OCI-M1 (cell line): ENCODE results near the gene MYO1E.
"Not testable (repeated sequence)": the region's sequence is repeated elsewhere in the genome, so short reads cannot be mapped to it uniquely, and the experiment has no call there.

Source experiments
- DNase-seq: peaks from one replicate; lab custom pipeline; 2025; lab: John Stamatoyannopoulos, UW

The MYO1E gene

GRCh38 chr15:59350421-59350732, 22.3 kb downstream of the MYO1E start:
- no peak for DNase-seq

GRCh38 chr15:59349680-59350420, 22.8 kb downstream of the MYO1E start:
- DNase-seq = peak; percentile 56

DNA sequence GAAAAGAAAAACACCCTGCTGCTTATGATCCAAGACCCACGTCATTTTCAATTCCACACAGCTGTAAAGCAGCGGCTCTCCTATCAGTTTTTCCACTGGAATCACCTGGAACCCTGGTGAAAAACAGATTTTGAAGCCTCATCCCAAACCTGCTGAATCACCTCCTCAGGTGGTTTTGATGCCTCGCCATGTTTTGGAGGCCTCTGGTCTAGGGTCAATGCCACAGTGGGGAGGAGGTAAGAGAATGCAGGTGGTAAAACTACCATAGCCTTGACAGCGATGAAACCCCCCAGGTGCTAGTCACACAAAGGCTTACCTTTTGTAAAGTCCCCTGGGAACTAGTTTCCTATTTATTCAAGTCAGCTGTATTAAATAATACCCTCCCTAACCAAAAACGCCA, 24.8 kb downstream of the MYO1E start:
- DNase-seq = no peak

DNA sequence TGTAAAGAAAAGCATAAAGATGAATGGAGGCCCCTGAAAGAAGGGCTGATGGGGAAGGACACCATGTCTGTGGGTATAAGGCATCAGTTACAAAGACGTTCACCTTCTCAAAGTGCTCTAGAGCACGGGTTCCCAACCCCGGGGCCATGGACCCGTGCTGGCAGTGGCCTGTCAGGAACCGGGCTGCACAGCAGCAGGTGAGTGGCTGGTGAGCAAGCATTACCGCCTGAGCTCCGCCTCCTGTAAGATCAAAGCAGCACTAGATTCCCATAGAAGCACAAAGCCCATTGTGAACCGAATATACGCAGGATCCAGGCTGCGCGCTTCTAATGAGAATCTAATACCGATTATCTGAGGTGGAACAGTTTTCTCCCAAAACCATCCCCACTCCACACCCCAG, 25.7 kb downstream of the MYO1E start:
- DNase-seq = no peak

DNA sequence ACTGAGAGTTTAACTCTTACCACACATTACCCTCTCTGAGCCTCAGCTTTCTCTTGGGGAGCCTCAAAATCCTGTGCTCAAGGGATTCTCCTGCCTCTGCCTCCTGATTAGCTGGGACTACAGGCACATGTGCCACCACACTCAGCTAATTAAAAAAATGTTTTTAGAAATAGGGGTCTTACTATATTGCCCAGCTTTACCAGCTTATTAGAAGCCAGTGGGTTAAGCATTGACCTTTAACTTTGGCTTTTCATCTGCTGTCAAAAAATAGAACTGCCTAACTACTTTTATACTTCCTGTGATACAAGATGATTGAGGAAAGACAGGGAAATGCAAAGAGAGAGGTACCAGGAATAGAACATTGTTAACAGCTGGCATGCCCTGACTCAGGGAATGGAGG, 27.3 kb downstream of the MYO1E start:
- no peak for DNase-seq

DNA sequence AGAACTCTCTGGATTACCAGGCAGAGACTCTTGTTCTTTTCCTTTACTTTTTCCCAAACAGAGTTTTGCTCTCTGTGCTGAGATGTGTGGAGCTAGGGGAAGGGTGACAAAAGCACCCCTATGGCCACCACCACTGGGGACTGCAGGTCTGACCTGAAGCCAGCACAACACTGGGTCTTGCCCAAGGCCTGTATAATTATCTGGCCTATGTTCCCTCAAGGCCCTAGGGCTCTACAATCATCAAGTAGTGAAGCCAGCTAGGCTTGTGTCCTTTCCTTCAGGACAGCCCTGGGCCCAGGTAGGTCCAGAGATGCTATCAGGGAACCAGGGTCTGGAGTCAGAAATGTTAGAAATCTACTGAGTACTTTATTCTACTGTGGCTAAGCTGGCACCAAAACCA, 28.4 kb downstream of the MYO1E start:
- DNase-seq = no peak

DNA sequence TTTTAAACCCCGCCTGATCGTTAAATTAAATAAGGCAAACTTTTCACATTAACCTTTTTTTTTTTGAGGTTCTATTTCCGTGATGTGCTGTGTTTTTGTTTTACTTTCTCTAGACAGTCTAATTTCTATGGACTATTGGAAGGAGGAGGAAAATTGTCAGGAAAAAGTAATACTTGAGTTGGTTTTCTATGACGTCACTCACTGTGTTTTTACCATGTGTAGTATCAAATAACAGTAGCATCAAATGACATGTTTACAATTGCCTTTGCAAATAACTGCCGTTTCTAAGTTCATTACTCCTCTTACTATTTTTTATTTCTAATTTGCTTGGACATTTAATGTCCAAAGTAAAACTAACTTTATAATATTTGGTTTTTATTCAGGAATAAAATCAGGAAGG, 32.3 kb downstream of the MYO1E start:
- DNase-seq = no peak

DNA sequence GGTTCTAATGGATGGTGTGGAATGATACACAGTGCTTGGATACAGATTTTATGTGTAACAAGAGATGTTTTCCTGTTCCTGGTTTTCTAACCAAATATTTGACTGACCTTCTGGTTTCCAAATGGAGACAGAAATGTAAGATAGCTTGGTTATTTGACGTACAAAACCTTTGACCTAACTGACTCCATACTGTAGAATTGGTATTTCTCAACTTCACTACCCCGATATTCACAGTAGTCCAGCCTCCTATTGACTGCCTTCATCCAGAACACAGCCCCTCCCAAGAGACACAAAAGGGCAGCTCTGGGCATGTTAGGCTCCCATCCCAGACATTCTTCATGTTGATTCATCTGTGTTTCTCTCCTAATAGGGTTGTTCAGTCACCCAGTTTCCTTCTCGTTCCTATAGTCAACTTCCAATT, 33.4 kb downstream of the MYO1E start:
- no peak for DNase-seq

DNA sequence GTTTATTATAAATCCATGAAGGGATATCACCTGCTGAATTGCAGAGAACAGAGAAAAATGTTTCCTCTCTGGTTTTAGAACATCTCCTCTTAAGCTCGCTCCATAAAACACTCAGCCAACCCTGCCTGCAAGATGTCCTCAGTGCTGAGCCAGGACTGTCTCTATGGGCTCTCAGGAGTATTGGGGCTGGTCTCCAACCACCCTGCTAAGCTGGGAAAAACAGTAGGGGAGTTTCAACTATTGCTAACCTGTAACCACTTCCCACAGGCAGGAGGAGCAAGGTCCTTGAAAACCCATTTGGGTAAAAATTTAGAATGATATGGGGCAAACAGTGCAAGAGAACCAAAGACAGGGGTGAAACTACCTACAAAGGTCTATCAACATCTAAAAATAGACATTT, 34.3 kb downstream of the MYO1E start:
- DNase-seq = no peak

DNA sequence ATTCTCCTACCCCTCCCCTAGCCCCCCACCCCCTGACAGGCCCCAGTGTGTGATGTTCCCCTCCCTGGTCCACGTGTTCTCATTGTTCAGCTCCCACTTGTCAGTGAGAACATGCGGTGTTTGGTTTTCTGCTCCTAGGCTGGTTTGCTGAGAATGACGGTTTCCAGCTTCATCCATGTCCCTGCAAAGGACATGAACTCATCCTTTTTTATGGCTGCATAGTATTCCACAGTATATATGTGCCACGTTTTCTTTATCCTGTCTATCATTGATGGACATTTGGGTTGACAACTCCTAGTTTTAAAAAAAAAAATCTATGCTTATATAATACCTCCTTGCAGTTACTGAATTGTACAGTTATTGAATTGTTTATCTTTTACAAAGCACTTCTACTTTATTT, 35.9 kb downstream of the MYO1E start:
- DNase-seq = not testable (repeated sequence)

DNA sequence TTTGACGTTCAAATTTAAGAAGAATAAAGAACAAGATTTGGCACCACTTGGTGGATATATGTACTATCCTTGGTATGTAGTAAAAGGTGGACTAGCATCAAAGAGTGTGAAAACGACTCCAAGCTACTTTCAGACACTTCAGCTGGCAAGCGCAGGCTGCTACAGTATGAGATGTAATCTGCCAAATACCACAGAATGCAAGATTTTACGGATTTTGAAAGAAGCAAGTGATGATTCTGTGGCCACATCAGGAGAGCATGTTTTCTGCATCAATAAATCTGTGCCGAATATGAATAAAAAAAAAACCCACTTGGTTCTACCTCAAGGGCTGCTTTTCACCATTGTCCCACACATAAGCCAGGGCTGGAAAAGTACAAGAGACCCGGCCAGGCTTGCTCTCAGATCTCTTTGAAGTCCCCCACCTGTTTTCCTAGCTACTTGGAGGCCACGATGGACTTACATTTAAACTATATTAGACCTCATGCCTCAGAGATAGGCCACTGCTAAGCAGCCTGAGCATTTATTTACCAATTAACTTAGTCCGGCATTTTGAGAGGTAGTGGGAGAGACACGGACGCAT, 37.4 kb downstream of the MYO1E start:
- no peak for DNase-seq

DNA sequence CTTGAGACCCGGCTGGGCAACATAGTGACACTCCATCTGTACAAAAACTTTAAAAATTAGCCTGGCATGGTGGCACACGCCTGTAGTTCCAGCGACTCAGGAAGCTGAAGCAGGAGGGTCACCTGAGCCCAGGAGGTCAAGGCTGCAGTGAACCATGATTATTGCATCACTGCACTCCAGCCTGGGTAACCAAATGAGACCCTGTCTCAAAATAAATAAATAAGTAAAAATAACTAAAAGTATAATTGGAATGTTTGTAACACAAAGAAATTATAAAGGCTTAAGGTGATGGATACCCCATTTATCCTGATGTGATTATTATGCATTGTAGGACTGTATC, 38.6 kb downstream of the MYO1E start:
- DNase-seq = no peak

- DNase-seq = no peak
Measured at GRCh38 chr15:59333401-59334075, 39.1 kb downstream of the MYO1E start.

- DNase-seq = no peak
Measured at GRCh38 chr15:59332009-59332408, 40.7 kb downstream of the MYO1E start.

GRCh38 chr15:59330649-59331048, 42.0 kb downstream of the MYO1E start:
- DNase-seq = no peak

GRCh38 chr15:59329570-59330350, 42.9 kb downstream of the MYO1E start:
- no peak for DNase-seq

- no peak for DNase-seq
Measured at GRCh38 chr15:59329091-59329490, 43.6 kb downstream of the MYO1E start.

GRCh38 chr15:59327942-59328341, 44.7 kb downstream of the MYO1E start:
- peak; percentile 6 for DNase-seq

DNA sequence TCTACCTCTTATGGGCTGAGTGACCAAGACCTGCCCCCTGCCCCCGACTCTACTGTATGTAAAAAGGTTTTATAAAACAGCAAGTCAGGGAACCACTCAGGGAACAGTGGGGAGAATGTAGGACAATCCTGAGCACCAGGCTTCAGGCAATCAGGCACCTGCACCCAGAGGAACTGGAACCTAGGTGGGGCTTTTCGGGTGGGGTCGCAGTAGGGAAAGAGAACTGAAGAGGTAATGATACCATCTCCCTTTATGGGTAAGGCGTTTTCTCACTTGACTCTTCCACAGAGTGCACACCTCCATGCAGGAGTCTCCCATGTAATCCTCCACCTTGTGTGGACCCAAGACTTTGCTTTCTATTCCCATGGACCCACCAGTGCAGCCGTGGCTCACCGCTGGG, 45.8 kb downstream of the MYO1E start:
- DNase-seq = no peak

DNA sequence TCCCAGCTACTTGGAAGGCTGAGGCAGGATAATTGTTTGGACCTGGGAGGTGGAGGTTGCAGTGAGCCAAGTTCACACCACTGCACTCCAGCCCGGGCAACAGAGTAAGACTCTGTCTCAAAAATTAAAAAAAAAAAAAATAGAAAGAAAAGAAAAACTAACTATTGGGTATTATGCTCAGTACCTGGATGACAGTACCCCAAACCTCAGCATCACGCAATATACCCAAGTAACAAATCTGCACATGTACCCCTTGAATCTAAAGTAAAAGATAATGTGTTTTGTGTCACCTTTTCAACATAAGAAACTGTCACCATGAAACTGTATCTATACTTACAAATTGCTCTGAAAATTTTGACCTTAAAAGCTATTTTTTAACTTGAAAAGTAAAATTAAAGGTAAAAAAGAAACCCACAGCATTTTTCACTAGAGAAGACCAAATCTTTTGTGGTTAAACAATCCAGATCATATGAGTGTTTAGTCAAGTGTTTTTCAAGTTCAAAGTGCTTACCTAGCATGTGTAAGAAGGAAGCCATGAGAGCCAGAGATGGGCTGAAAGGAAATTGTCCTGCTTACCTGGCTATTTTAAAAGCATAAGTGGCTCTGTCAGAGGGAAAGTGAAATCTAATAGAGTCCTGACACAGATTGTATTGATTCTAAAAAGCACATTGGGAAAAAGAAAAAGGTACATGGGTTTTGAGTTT, 50.5 kb downstream of the MYO1E start:
- DNase-seq = no peak

DNA sequence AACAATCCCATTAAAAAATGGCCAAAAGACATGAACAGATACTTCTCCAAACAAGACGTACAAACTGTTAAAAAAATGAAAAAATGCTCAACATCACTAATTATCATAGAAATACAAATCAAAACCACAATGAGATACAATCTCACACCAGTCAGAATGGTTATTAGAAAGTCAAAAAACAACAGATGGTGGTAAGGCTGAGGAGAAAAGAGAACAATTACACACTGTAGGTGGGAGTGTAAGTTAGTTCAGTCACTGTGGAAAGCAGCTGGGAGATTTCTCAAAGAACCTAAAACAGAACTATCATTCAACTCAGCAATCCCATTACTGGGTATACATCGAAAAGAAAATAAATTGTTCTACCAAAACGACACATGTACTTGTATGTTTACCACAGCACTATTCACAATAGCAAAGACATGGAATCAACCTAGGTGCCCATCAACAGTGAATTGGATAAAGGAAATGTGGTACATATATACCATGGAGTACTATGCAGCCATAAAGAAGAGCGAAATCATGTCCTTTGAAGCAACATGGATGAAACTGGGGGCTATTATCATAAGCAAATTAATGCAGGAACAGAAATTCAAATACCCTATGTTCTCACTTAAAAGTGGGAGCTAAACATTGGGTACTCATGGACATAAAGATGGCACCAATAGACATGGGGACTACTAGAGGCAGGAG, 51.5 kb downstream of the MYO1E start:
- no peak for DNase-seq

- DNase-seq = no peak
Measured at GRCh38 chr15:59317211-59317610, 55.5 kb downstream of the MYO1E start.
